ENCODE results near the gene WDR64. TPM values are rescaled to one million over a fixed set of nuclear protein-coding genes. Genes with fewer than 3 reads are reported as not detected.

The WDR64 gene
- polyA plus RNA-seq, 1 donor (not counting 4 experiments of a cell fraction or from before 2014, with no cell fraction given), result not detected

DNA sequence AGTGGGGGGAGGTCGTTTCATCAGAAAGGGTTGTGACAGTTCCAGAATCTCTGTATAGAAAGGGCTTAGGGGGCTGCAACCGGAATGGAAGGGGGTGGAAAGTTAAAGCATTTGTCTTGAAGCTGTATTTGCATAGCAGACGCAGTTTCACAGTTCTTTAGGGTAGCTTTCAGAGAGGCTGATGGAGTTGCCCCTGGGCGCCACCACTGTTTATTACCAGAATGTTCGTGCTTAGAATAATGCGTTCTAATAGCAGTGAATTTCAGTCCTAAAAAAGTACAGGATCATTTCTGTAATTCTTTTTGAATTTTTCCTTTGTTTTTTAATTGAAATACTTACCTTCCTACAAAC lies 197.2 kb downstream of the WDR64 start:
- FAIRE-seq, result no peak
- Histone ChIP-seq H3K27ac (ENCODE audit: control insufficient read depth, insufficient read depth, low read length) (no peak overlapping the region), H3K4me2 (ENCODE audit: control insufficient read depth, extremely low read depth, insufficient read depth, low read depth, low read length) (peak overlapping the region; percentile 74), H3K27me3 (ENCODE audit: control insufficient read depth, extremely low read depth, insufficient read depth, low read length) (no peaks in the 10 kb centered on the region), H3K9ac (ENCODE audit: control insufficient read depth, extremely low read depth, insufficient read depth, low read length) (peak overlapping the region; percentile 89), H3K36me3 (ENCODE audit: control insufficient read depth in 2 of 2, extremely low read depth in 1 of 2, insufficient read depth in 2 of 2, low read length in 2 of 2) (peaks cover 0 to 6% of the 10 kb centered on the region in 2 experiments), H4K20me1 (ENCODE audit: control insufficient read depth, extremely low read depth, insufficient read depth, low read length) (no peaks in the 10 kb centered on the region), H3K4me1 (ENCODE audit: control insufficient read depth, extremely low read depth, insufficient read depth, low read length) (peaks cover 21% of the 10 kb centered on the region), H3K9me3 (ENCODE audit: control insufficient read depth, low read depth, low read length) (no peaks in the 10 kb centered on the region), H3K4me3 (ENCODE audit: control insufficient read depth in 2 of 3, extremely low read depth in 1 of 3, insufficient read depth in 2 of 3, low read depth in 1 of 3, low read length in 3 of 3) (peak overlapping the region in 2 of 3 experiments; percentile 92 to 96), H2AFZ (ENCODE audit: control insufficient read depth, low read length) (no peak overlapping the region), H3K9me1 (ENCODE audit: control insufficient read depth, extremely low read depth, insufficient read depth, low read length) (no peaks in the 10 kb centered on the region), H3K79me2 (ENCODE audit: control insufficient read depth, insufficient read depth, low read length) (peaks cover 17% of the 10 kb centered on the region)
- dilution Hi-C loops (cut with MboI; ENCODE audit: extremely low pct_ligation_motif_present, low sequenced_read_pairs), result loop anchor here (25.0 kb wide), 1 partner anchor 237 kb away; no protein-coding TSS in a partner anchor
- TF ChIP-seq EZH2 (IDR thresholded peaks at IDR 0.05; ENCODE audit: low read length) (no peak), CTCF (optimal IDR thresholded peaks at IDR 0.05 in 1 of 3, IDR thresholded peaks at IDR 0.05 in 1 of 3, conservative IDR thresholded peaks at IDR 0.05 in 1 of 3; ENCODE audit: extremely low read depth in 1 of 3, insufficient read depth in 2 of 3, low read length in 3 of 3) (no peak)
- DNase-seq (ENCODE audit: low read depth, low spot score), result no peak

Other genes starting within 250 kb of the WDR64 start
- 58.4 to 101 TPM (median 97.9 TPM) in 3 replicates for gene FH, start 132.5 kb upstream of the WDR64 start, polyA plus RNA-seq
- 4.4 to 21.0 TPM (median 4.7 TPM) in 3 replicates for gene KMO, start 119.9 kb upstream of the WDR64 start, polyA plus RNA-seq
- 5.2 to 8.3 TPM (median 7.3 TPM) in 3 replicates for gene CHML, start 11.9 kb upstream of the WDR64 start, polyA plus RNA-seq
- 33.4 to 65.0 TPM (median 48.4 TPM) in 3 replicates for gene OPN3, start 11.9 kb upstream of the WDR64 start, polyA plus RNA-seq
- gene EXO1, start 195.9 kb downstream of the WDR64 start, polyA plus RNA-seq, result 0.84 to 6.5 TPM (median 5.4 TPM) in 3 replicates